Pancreas (tissue), 10 donors: ENCODE results near the gene NT5C3A. TPM values are rescaled to one million over a fixed set of nuclear protein-coding genes. Genes with fewer than 3 reads are reported as not detected.

ENCODE experiments used
- ATAC-seq, 4 donors: fragments of 200-7000 bp; cut with Tn5 transposase; one replicate each; pipeline versions ENCODE4 v1.8.0 to v1.9.1; 2020; ENCODE audit warnings: mild to moderate bottlenecking in 4 of 4, moderate library complexity in 4 of 4
- DNase-seq, 6 donors: peaks; one replicate each; pipeline ENCODE4 v3.0.0-alpha.2; 2020
- FAIRE-seq: peaks from 2 replicates; lab custom pipeline; 2012; peaks lifted over from hg19 to GRCh38; lab: Jason Lieb, UNC
- H3K27ac ChIP-seq, 4 donors: fragments of 200-600 bp; sonication (generic); 1 replicate in 3 of 4; 2 replicates in 1 of 4; pipeline versions ENCODE4 v1.5.0 to v1.8.0; 2020
- H3K27me3 ChIP-seq, 4 donors: fragments of 200-600 bp; one replicate each; pipeline ENCODE4 v1.8.0; 2021
- H3K36me3 ChIP-seq, 3 donors: fragments of 200-600 bp; sonication (generic) in 1 of 3; one replicate each; pipeline versions ENCODE4 v1.5.0 to v1.8.0; 2020 to 2021
- H3K4me1 ChIP-seq, 3 donors: fragments of 200-600 bp; one replicate each; pipeline ENCODE4 v1.8.0; 2021
- H3K4me3 ChIP-seq, 4 donors: fragments of 200-600 bp; sonication (generic) in 2 of 4; one replicate each; pipeline versions ENCODE4 v1.5.0 to v1.8.0; 2020 to 2021
- H3K9me3 ChIP-seq, 4 donors: fragments of 200-600 bp; one replicate each; pipeline ENCODE4 v1.8.0; 2021
- WGBS, 2 donors: extraction: QIAGEN DNeasy Blood & Tissue Kit; methylation state at CpG; one replicate each; pipeline ENCODE4 v1.1.7; 2013; 5-methylcytosine and 5-hydroxymethylcytosine counted together
- intact Hi-C, 3 donors: fragments of 100-400 bp; cut with DNase I; formaldehyde crosslinking; loops; one replicate each; pipeline versions ENCODE4 v1.11.1 to v1.14.2; 2022
- polyA plus RNA-seq, 2 donors: library from polyadenylated mRNA; stranded (reverse); fragments of 200-250 nt; gene quantifications; one replicate each; pipeline ENCODE4 v1.2.3, GENCODE V29; 2013
- total RNA-seq, 6 donors: library from RNA; stranded (reverse); fragmentation: NEBNext Ultra II Directional in 4 of 6; extraction: Animal tissue kit (Norgen Biotek cat#: 25700) in 4 of 6; gene quantifications; one replicate each; pipeline versions ENCODE4 v1.2.1 to v1.2.4, GENCODE V29; 2021 to 2023
- TF ChIP-seq, protein P1 (sequence below), 4 donors: fragments of 200-600 bp; sonication (generic) in 3 of 4; IDR thresholded peaks; one replicate each; pipeline versions ENCODE4 v1.5.0 to v1.8.0; 2021; ENCODE audit warnings: antibody characterized with exemption in 4 of 4
- donor health status: healthy with polysubstance abuse.
- donor health status: DM: no; HTN: no; CAD: no; lungs with moderate emphysema.
- donor health status: DM: no; HTN: no; CAD: no.
- donor health status: control.
- donor health status: control.
- donor health status: Bipolar disorder and iron deficiency.
- donor health status: DM: yes; HTN: yes; CAD: no.
- donor health status: DM: no; HTN: no; CAD: no.
- donor health status: DM: no; HTN: no; CAD: no.
- donor health status: DM: yes; HTN: yes; CAD: no.

NT5C3A gene
- total and polyA plus RNA-seq, 8 donors = 13.8 to 30.3 (median 24.6) TPM

DNA sequence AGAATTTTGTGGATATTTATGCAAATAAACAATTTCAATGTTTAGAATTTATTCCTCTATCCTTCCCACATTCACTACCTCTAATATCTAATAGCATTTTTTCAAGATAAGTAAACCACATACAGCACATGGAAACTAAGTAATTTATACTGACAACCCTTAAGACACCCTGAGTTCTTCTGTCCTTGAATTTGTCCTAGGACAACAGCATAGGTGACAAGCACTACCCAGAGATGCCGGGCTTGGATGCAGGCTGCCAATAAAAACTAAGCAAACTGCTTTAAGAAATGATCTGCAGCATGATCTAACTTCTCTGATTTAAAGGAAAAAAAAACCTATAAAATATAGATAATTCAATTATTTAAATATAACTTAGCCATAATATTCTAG lies 22.7 kb downstream of the NT5C3A start:
- intact Hi-C loops = no loop called here
- FAIRE-seq (peak; percentile 78), DNase-seq (no peak), ATAC-seq (peak in 1 of 4 donors; percentile 40)
- Histone ChIP-seq H3K4me1 (peaks cover 28 to 47% (median 47%) of the 10 kb centered on the region in 3 donors), H3K4me3 (peak overlapping the region; percentile 2 to 40 (median 24)), H3K27ac (peak overlapping the region in 3 of 4 donors; percentile 4 to 92 (median 90)), H3K36me3 (no peaks in the 10 kb centered on the region), H3K27me3 (no peaks in the 10 kb centered on the region), H3K9me3 (no peaks in the 10 kb centered on the region)
- TF ChIP-seq, protein P1, sequence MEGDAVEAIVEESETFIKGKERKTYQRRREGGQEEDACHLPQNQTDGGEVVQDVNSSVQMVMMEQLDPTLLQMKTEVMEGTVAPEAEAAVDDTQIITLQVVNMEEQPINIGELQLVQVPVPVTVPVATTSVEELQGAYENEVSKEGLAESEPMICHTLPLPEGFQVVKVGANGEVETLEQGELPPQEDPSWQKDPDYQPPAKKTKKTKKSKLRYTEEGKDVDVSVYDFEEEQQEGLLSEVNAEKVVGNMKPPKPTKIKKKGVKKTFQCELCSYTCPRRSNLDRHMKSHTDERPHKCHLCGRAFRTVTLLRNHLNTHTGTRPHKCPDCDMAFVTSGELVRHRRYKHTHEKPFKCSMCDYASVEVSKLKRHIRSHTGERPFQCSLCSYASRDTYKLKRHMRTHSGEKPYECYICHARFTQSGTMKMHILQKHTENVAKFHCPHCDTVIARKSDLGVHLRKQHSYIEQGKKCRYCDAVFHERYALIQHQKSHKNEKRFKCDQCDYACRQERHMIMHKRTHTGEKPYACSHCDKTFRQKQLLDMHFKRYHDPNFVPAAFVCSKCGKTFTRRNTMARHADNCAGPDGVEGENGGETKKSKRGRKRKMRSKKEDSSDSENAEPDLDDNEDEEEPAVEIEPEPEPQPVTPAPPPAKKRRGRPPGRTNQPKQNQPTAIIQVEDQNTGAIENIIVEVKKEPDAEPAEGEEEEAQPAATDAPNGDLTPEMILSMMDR (IDR thresholded peaks at IDR 0.05) = no peak
- 0 to 8% methylated on average over 1 of the region's 1 CpG for WGBS, 2 donors

DNA sequence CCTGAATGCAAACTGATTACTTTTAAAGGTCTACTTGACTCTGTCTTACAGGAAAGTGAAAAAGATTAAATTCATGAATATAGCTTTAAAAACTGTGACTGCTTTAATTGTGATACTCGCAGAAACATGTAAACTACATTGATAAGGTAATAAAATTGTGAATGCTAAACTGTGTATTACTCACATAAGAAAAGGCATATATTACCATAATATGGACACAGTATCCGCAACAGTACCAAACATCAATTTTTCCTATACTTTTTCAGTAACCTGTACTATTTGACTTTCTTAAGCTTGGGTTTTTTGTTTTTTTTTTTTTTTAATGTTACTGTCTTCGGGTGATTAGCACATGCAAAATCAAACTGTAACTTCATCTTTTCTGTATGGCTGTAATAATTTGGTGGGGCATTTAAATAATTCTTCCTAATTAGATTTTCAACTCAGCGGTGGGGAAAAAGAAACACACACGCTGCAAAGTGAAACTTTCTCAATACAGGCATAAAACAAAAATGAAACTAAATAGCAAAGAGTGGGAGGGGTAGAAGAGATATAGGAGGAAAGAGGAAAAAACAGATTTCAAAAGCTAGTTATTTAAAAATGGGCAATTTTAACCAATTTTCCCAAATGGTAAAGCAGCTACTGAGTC lies 23.2 kb downstream of the NT5C3A start:
- Histone ChIP-seq H3K27me3 (no peaks in the 10 kb centered on the region), H3K4me1 (peaks cover 24 to 42% (median 42%) of the 10 kb centered on the region in 3 donors), H3K27ac (peak overlapping the region in 3 of 4 donors; percentile 3 to 92 (median 90)), H3K9me3 (no peaks in the 10 kb centered on the region), H3K36me3 (no peaks in the 10 kb centered on the region), H3K4me3 (peak overlapping the region; percentile 2 to 40 (median 24))
- TF ChIP-seq, protein P1 (IDR thresholded peaks at IDR 0.05) = no peak
- FAIRE-seq (peak; percentile 91), DNase-seq (no peak), ATAC-seq (peak in 3 of 4 donors; percentile 26 to 57 (median 34))
- intact Hi-C loops = no loop called here
- WGBS, 2 donors = 4 to 5% methylated on average over 5 of the region's 5 CpGs

DNA sequence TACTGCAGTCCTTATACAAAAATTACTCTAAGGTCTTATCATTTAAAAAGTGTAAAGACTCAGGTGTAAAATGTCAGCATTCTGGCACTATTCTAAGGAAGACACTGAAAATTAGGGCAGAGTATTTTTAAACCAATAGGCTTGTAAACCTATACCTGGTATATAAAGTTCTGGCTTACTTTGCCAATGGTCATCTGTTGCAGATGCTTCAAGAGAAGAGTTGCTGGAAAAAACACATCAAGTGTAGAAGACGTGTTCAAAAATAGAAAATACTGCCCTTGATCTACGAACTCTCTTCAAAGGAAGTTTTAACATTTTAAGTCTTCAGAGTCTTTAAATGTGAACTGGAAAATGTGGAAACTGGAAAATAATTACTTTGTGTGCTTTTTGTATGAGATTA lies 23.9 kb downstream of the NT5C3A start:
- 23% methylated on average over 2 of the region's 2 CpGs for WGBS, 2 donors
- H3K27me3 ChIP-seq = no peaks in the 10 kb centered on the region
- ATAC-seq (no peak), FAIRE-seq (no peak), DNase-seq (no peak)
- peak overlapping the region in 3 of 4 donors; percentile 3 to 92 (median 90) for H3K27ac ChIP-seq
- TF ChIP-seq, protein P1 (IDR thresholded peaks at IDR 0.05) = no peak
- H3K9me3 ChIP-seq = no peaks in the 10 kb centered on the region
- intact Hi-C loops = no loop called here
- H3K4me3 ChIP-seq = peak overlapping the region in 2 of 4 donors; percentile 35 to 40
- H3K36me3 ChIP-seq = no peaks in the 10 kb centered on the region
- H3K4me1 ChIP-seq = peaks cover 24 to 41% (median 38%) of the 10 kb centered on the region in 3 donors

DNA sequence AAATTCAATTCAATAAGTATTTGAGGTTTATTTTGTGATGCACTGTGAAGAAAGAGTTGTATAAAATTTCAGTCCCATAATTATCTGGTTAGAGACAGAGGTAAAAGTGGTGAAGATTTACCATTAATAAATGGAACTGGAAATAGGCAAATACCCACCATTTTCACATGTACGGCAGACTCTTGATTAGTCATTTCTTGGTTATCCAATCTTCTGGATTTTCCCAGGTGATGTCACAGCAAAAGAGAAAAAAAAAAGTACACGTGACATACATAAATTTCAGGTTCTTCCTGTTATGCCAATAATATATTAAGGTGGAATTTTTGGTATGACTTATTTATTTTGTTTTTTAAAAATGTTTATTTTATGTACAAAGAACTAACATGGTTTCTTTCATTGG lies 26.8 kb downstream of the NT5C3A start:
- WGBS, 2 donors = 83 to 91% methylated on average over 2 of the region's 2 CpGs
- Histone ChIP-seq H3K4me3 (no peak overlapping the region), H3K27me3 (no peaks in the 10 kb centered on the region), H3K27ac (no peak overlapping the region), H3K9me3 (no peaks in the 10 kb centered on the region), H3K4me1 (peaks cover 7 to 17% (median 17%) of the 10 kb centered on the region in 3 donors), H3K36me3 (no peaks in the 10 kb centered on the region)
- no peak for ATAC-seq
- TF ChIP-seq, protein P1 (IDR thresholded peaks at IDR 0.05) = no peak
- intact Hi-C loops = no loop called here
- no peak for FAIRE-seq
- DNase-seq = no peak

DNA sequence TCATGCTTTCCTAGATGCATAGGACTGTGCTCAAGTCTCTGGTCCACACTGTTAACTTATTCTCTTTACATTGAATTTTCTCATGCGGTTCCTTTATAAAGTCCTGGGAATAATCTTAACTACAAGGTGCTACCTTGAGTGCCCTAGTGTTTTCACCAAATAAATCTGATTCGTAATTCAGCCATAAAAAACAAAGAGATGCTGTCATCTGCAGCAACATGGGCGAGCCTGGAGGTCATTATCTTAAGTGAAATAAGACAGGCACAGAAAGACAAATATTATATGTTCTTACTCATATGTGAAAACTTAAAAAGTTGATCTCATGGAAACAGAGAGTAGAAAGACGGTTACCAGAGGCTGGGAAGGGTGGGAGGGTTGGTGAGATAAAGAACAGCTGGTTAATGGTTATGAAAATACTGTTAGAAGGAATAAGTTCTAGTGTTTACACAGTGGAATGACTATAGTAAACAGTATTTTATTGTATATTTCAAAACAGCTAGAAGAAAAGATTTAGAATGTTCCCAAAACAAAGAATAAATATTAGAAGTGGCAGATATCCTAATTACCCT lies 38.3 kb downstream of the NT5C3A start:
- Histone ChIP-seq H3K9me3 (no peaks in the 10 kb centered on the region), H3K4me1 (peaks cover 0 to 15% (median 9%) of the 10 kb centered on the region in 3 donors), H3K27me3 (no peaks in the 10 kb centered on the region), H3K36me3 (peaks cover 0 to 5% (median 0%) of the 10 kb centered on the region in 3 donors), H3K4me3 (no peak overlapping the region), H3K27ac (no peak overlapping the region)
- WGBS, 2 donors = 44 to 57% methylated on average over 4 of the region's 4 CpGs
- DNase-seq = no peak
- intact Hi-C loops = no loop called here
- FAIRE-seq = peak; percentile 81
- TF ChIP-seq, protein P1 (IDR thresholded peaks at IDR 0.05) = no peak
- peak; percentile 60 to 79 (median 72) for ATAC-seq
